ENCODE results near the gene RGS9.
"Not testable (repeated sequence)": the region's sequence is repeated elsewhere in the genome, so short reads cannot be mapped to it uniquely, and the experiment has no call there.

RGS9 gene

GRCh38 chr17:65115839-65116238 lies 21.3 kb upstream of the RGS9 start:
- DNase-seq (ENCODE audit: low read depth, low spot score), result no peak

GRCh38 chr17:65116515-65116914 lies 20.7 kb upstream of the RGS9 start:
- not testable (repeated sequence) for DNase-seq (ENCODE audit: low read depth, low spot score)

- DNase-seq (ENCODE audit: low read depth, low spot score), result no peak
Measured at GRCh38 chr17:65117384-65118035, 19.7 kb upstream of the RGS9 start.

GRCh38 chr17:65121368-65121767 lies 15.8 kb upstream of the RGS9 start:
- DNase-seq (ENCODE audit: low read depth, low spot score), result no peak

- no peak for DNase-seq (ENCODE audit: low read depth, low spot score)
Measured at GRCh38 chr17:65121916-65122806, 15.0 kb upstream of the RGS9 start.

- DNase-seq (ENCODE audit: low read depth, low spot score), result peak; percentile 65
Measured at GRCh38 chr17:65122836-65123756, 14.1 kb upstream of the RGS9 start.

GRCh38 chr17:65123757-65124675 lies 13.2 kb upstream of the RGS9 start:
- no peak for DNase-seq (ENCODE audit: low read depth, low spot score)

- DNase-seq (ENCODE audit: low read depth, low spot score), result no peak
Measured at GRCh38 chr17:65130832-65131231, 6.3 kb upstream of the RGS9 start.

GRCh38 chr17:65131240-65131639 lies 5.9 kb upstream of the RGS9 start:
- no peak for DNase-seq (ENCODE audit: low read depth, low spot score)

GRCh38 chr17:65131946-65132345 lies 5.2 kb upstream of the RGS9 start:
- no peak for DNase-seq (ENCODE audit: low read depth, low spot score)

GRCh38 chr17:65134035-65134434 lies 3.1 kb upstream of the RGS9 start:
- no peak for DNase-seq (ENCODE audit: low read depth, low spot score)

GRCh38 chr17:65139101-65139764 lies 2.1 kb downstream of the RGS9 start:
- no peak for DNase-seq (ENCODE audit: low read depth, low spot score)

GRCh38 chr17:65142247-65142646 lies 5.1 kb downstream of the RGS9 start:
- no peak for DNase-seq (ENCODE audit: low read depth, low spot score)

- no peak for DNase-seq (ENCODE audit: low read depth, low spot score)
Measured at GRCh38 chr17:65143889-65144604, 6.9 kb downstream of the RGS9 start.

- no peak for DNase-seq (ENCODE audit: low read depth, low spot score)
Measured at GRCh38 chr17:65145743-65146142, 8.6 kb downstream of the RGS9 start.

GRCh38 chr17:65147955-65148354 lies 10.8 kb downstream of the RGS9 start:
- no peak for DNase-seq (ENCODE audit: low read depth, low spot score)

GRCh38 chr17:65154770-65155589 lies 17.8 kb downstream of the RGS9 start:
- DNase-seq (ENCODE audit: low read depth, low spot score), result no peak

- no peak for DNase-seq (ENCODE audit: low read depth, low spot score)
Measured at GRCh38 chr17:65155622-65156021, 18.5 kb downstream of the RGS9 start.
